ENCODE measurements around the gene ZBTB11.
"Not testable (repeated sequence)": the region's sequence is repeated elsewhere in the genome, so short reads cannot be mapped to it uniquely, and the experiment has no call there.

Gene ZBTB11

GRCh38 chr3:101632586-101632985, 44.3 kb downstream of the ZBTB11 start:
- ChIA-PET POLR2A (ENCODE audit: low non-redundant PET) (no interaction called here), CTCF (no interaction called here)
- no peak for DNase-seq (ENCODE audit: low spot score)
- no peak for TF ChIP-seq CTCF (conservative IDR thresholded peaks at IDR 0.05; ENCODE audit: low read depth)
- no peak overlapping the region for H3K27ac ChIP-seq

GRCh38 chr3:101631959-101632358, 45.0 kb downstream of the ZBTB11 start:
- H3K27ac ChIP-seq; DNase-seq (ENCODE audit: low spot score); CTCF ChIA-PET; POLR2A ChIA-PET (ENCODE audit: low non-redundant PET): not testable (repeated sequence)

- no peak overlapping the region for H3K27ac ChIP-seq
- CTCF ChIA-PET, result no interaction called here
- TF ChIP-seq CTCF (conservative IDR thresholded peaks at IDR 0.05; ENCODE audit: low read depth), result no peak
- POLR2A ChIA-PET (ENCODE audit: low non-redundant PET), result no interaction called here
- DNase-seq (ENCODE audit: low spot score), result no peak
These were observed 45.7 kb downstream of the ZBTB11 start for GRCh38 chr3:101631098-101631796.

GRCh38 chr3:101629219-101629618, 47.7 kb downstream of the ZBTB11 start:
- no peak overlapping the region for H3K27ac ChIP-seq
- DNase-seq (ENCODE audit: low spot score), result no peak
- ChIA-PET POLR2A (ENCODE audit: low non-redundant PET) (no interaction called here), CTCF (no interaction called here)
- TF ChIP-seq CTCF (conservative IDR thresholded peaks at IDR 0.05; ENCODE audit: low read depth), result no peak

GRCh38 chr3:101625879-101626278, 51.1 kb downstream of the ZBTB11 start:
- no peak overlapping the region for H3K27ac ChIP-seq
- ChIA-PET CTCF (interaction anchor here (0.6 kb wide), 1 partner anchor 19 kb away, joined by 4 read pairs; no protein-coding TSS in a partner anchor), POLR2A (ENCODE audit: low non-redundant PET) (no interaction called here)
- no peak for DNase-seq (ENCODE audit: low spot score)
- no peak for TF ChIP-seq CTCF (conservative IDR thresholded peaks at IDR 0.05; ENCODE audit: low read depth)

GRCh38 chr3:101624857-101625256, 52.1 kb downstream of the ZBTB11 start:
- no peak overlapping the region for H3K27ac ChIP-seq
- CTCF ChIA-PET, result no interaction called here
- DNase-seq (ENCODE audit: low spot score), result no peak
- no peak for TF ChIP-seq CTCF (conservative IDR thresholded peaks at IDR 0.05; ENCODE audit: low read depth)
- POLR2A ChIA-PET (ENCODE audit: low non-redundant PET), result no interaction called here

GRCh38 chr3:101623656-101624055, 53.3 kb downstream of the ZBTB11 start:
- ChIA-PET CTCF (no interaction called here), POLR2A (ENCODE audit: low non-redundant PET) (no interaction called here)
- no peak for TF ChIP-seq CTCF (conservative IDR thresholded peaks at IDR 0.05; ENCODE audit: low read depth)
- DNase-seq (ENCODE audit: low spot score), result no peak
- no peak overlapping the region for H3K27ac ChIP-seq
